K562 (cell line): Measurements from ENCODE around the gene UTP4.

ENCODE experiments used
- ARID2 ChIP-seq: fragments of 450-650 bp; IDR thresholded peaks from 2 replicates; pipeline ENCODE4 v1.6.1; 2017; ENCODE audit warnings: antibody characterized with exemption, mild to moderate bottlenecking
- EP300 ChIP-seq: IDR thresholded peaks from 2 replicates; pipeline ENCODE4 v1.6.1; 2012; ENCODE audit warnings: low read length, improper control_type of control experiment
- ERF ChIP-seq: fragments of 450-650 bp; formaldehyde crosslinking; IDR thresholded peaks from 2 replicates; pipeline ENCODE4 v1.4.0; 2020; ENCODE audit warnings: mild to moderate bottlenecking, mixed read lengths
- FOXJ2 ChIP-seq: fragments of 200-800 bp; sonication (Bioruptor generic); IDR thresholded peaks from 2 replicates; pipeline ENCODE4 v1.6.1; 2016; ENCODE audit warnings: missing genetic modification characterization, missing compliant biosample characterization
- MYC ChIP-seq, 2 experiments: fragments of 250-450 bp in 1 of 2; sonication (Bioruptor Pico) in 1 of 2; IDR thresholded peaks; 2 replicates each; pipeline versions ENCODE4 v1.5.1 to v1.6.1; 2012 to 2021; ENCODE audit warnings: low read depth in 2 of 2, borderline replicate concordance in 1 of 2, improper control_type of control experiment in 1 of 2, low read length in 1 of 2, mild to moderate bottlenecking in 1 of 2, moderate library complexity in 1 of 2
- PHF8 ChIP-seq: fragments of 200-600 bp; sonication (generic); IDR thresholded peaks from 2 replicates; pipeline ENCODE4 v1.6.1; 2012; ENCODE audit warnings: mixed run types, mild to moderate bottlenecking, inconsistent platforms, low read length, moderate library complexity, borderline replicate concordance
- YY1 ChIP-seq, 3 experiments: IDR thresholded peaks; 2 replicates each; pipeline ENCODE4 v1.6.1; 2011; ENCODE audit warnings: low read length in 2 of 3, mild to moderate bottlenecking in 2 of 3, moderate library complexity in 2 of 3, borderline replicate concordance in 1 of 3, control low read depth in 1 of 3, low read depth in 1 of 3; ENCODE audit not compliant: insufficient read depth in 3 of 3, insufficient replicate concordance in 2 of 3, control insufficient read depth in 1 of 3, insufficient read length in 1 of 3; ENCODE audit errors: extremely low read depth in 1 of 3
- ZNF184 ChIP-seq: sonication (generic); formaldehyde crosslinking; IDR thresholded peaks from 2 replicates; pipeline ENCODE4 v1.5.0; 2020; ENCODE audit warnings: missing genetic modification reagents
- TF ChIP-seq, protein P1 (sequence below): sonication (generic); formaldehyde crosslinking; IDR thresholded peaks from 2 replicates; pipeline ENCODE4 v1.8.0; 2022; ENCODE audit warnings: missing genetic modification reagents, mild to moderate bottlenecking, moderate library complexity, borderline replicate concordance
- TF ChIP-seq, protein P2 (sequence below), 3 experiments: IDR thresholded peaks in 2 of 3; conservative IDR thresholded peaks in 1 of 3; 2 replicates each; pipeline ENCODE4 v1.5.1; 2011 to 2012; ENCODE audit warnings: low read length in 3 of 3, mild to moderate bottlenecking in 3 of 3, control low read depth in 2 of 3, improper control_type of control experiment in 1 of 3, inconsistent platforms in 1 of 3, low read depth in 1 of 3, mixed read lengths in 1 of 3, moderate library complexity in 1 of 3; ENCODE audit not compliant: insufficient read depth in 2 of 3
- TF ChIP-seq, protein P3 (sequence below): sonication (generic); formaldehyde crosslinking; IDR thresholded peaks from 2 replicates; pipeline ENCODE4 v1.8.0; 2022; ENCODE audit warnings: missing genetic modification reagents, mild to moderate bottlenecking, borderline replicate concordance

DNA sequence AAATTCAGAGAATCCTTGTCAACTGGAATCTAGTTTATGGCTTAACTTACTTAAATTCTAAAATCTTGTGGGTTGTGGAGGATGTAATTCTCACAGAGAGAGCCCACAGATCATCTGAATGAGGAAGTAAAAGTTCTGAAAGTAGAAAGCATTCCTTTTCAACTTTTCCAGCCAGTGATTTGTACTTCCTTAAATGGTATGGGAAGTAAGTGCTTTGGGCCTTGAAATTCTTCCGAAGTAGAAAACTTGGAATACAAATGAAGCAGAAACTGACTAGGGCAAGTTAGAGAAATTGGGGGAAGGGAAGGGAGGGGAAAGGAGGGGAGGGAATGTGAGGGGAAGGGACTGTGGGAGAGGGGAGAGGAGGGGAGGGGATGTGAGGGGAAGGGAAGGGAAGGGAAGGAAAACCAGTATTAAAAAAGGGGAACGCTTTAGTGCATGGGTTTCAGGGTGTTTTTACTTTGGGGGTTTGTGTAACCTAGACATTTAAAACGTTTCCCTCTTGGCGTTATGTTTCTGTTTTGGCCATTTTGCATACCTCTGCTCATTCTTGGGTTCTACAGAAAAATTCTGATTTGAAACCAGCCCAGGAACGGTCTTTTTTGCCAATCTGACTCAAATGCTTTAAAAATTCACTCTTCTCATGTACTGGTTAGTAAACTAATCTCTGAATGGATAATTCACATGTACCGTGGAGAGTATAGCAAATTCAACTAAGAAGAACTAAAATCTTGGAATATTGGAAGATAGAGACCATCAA is 39.1 kb downstream of the UTP4 start:
- TF ChIP-seq YY1 (IDR thresholded peaks at IDR 0.05; ENCODE audit: borderline replicate concordance in 1 of 3, control insufficient read depth in 1 of 3, extremely low read depth in 1 of 3, insufficient read depth in 3 of 3, insufficient read length in 1 of 3, insufficient replicate concordance in 2 of 3, low read depth in 1 of 3, low read length in 2 of 3) (no peak), ARID2 (no peak), FOXJ2 (tag) (no peak), ERF (CRISPR knock-in tag) (no peak), PHF8 (no peak), EP300 (no peak), MYC (IDR thresholded peaks at IDR 0.05; ENCODE audit: low read depth, low read length) (no peak), MYC (CRISPR knock-in tag; IDR thresholded peaks at IDR 0.05; ENCODE audit: borderline replicate concordance, low read depth) (no peak), ZNF184 (CRISPR knock-in tag) (no peak)
- TF ChIP-seq, protein P1, sequence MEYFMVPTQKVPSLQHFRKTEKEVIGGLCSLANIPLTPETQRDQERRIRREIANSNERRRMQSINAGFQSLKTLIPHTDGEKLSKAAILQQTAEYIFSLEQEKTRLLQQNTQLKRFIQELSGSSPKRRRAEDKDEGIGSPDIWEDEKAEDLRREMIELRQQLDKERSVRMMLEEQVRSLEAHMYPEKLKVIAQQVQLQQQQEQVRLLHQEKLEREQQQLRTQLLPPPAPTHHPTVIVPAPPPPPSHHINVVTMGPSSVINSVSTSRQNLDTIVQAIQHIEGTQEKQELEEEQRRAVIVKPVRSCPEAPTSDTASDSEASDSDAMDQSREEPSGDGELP (CRISPR knock-in tag): no peak
- TF ChIP-seq, protein P2, sequence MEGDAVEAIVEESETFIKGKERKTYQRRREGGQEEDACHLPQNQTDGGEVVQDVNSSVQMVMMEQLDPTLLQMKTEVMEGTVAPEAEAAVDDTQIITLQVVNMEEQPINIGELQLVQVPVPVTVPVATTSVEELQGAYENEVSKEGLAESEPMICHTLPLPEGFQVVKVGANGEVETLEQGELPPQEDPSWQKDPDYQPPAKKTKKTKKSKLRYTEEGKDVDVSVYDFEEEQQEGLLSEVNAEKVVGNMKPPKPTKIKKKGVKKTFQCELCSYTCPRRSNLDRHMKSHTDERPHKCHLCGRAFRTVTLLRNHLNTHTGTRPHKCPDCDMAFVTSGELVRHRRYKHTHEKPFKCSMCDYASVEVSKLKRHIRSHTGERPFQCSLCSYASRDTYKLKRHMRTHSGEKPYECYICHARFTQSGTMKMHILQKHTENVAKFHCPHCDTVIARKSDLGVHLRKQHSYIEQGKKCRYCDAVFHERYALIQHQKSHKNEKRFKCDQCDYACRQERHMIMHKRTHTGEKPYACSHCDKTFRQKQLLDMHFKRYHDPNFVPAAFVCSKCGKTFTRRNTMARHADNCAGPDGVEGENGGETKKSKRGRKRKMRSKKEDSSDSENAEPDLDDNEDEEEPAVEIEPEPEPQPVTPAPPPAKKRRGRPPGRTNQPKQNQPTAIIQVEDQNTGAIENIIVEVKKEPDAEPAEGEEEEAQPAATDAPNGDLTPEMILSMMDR (IDR thresholded peaks at IDR 0.05 in 2 of 3, conservative IDR thresholded peaks at IDR 0.05 in 1 of 3; ENCODE audit: insufficient read depth in 2 of 3, low read depth in 1 of 3, low read length in 3 of 3): no peak
- TF ChIP-seq, protein P3, sequence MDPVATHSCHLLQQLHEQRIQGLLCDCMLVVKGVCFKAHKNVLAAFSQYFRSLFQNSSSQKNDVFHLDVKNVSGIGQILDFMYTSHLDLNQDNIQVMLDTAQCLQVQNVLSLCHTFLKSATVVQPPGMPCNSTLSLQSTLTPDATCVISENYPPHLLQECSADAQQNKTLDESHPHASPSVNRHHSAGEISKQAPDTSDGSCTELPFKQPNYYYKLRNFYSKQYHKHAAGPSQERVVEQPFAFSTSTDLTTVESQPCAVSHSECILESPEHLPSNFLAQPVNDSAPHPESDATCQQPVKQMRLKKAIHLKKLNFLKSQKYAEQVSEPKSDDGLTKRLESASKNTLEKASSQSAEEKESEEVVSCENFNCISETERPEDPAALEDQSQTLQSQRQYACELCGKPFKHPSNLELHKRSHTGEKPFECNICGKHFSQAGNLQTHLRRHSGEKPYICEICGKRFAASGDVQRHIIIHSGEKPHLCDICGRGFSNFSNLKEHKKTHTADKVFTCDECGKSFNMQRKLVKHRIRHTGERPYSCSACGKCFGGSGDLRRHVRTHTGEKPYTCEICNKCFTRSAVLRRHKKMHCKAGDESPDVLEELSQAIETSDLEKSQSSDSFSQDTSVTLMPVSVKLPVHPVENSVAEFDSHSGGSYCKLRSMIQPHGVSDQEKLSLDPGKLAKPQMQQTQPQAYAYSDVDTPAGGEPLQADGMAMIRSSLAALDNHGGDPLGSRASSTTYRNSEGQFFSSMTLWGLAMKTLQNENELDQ (CRISPR knock-in tag): no peak
